Chondrocyte (in vitro differentiated cells): ENCODE data around the gene SELE. TPM values are rescaled to one million over a fixed set of nuclear protein-coding genes. Genes with fewer than 3 reads are reported as not detected.

Experiments used
- DNase-seq: peaks from one replicate; pipeline ENCODE4 v3.0.0; 2021; ENCODE audit warnings: mixed read lengths, low spot score
- H3K27ac Mint-ChIP-seq: one replicate; pipeline ENCODE4 v1.8.0; 2021; ENCODE audit warnings: mild to moderate bottlenecking, moderate library complexity, mixed read lengths; ENCODE audit not compliant: unreplicated experiment
- H3K27me3 Mint-ChIP-seq: 2 replicates; pipeline ENCODE4 v1.8.0; 2021; ENCODE audit warnings: low read depth, mixed read lengths
- H3K36me3 Mint-ChIP-seq: 2 replicates; pipeline ENCODE4 v1.8.0; 2021; ENCODE audit warnings: low read depth, mixed read lengths
- H3K4me1 Mint-ChIP-seq: 2 replicates; pipeline ENCODE4 v1.8.0; 2021; ENCODE audit warnings: low read depth, mild to moderate bottlenecking, mixed read lengths
- H3K4me3 Mint-ChIP-seq: one replicate; pipeline ENCODE4 v1.8.0; 2021; ENCODE audit warnings: mild to moderate bottlenecking, moderate library complexity, mixed read lengths; ENCODE audit not compliant: unreplicated experiment
- H3K9me3 Mint-ChIP-seq: 2 replicates; pipeline ENCODE4 v1.8.0; 2021; ENCODE audit warnings: low read depth, mixed read lengths
- total RNA-seq: library from RNA; stranded (reverse); gene quantifications from 3 replicates; pipeline ENCODE4 v1.2.1, GENCODE V29; 2021
- TF ChIP-seq, protein P1 (sequence below): fragments of 200-600 bp; sonication (generic); IDR thresholded peaks from 2 replicates; pipeline ENCODE4 v1.5.0; 2021; ENCODE audit warnings: antibody characterized with exemption, mild to moderate bottlenecking, moderate library complexity

The SELE gene
- total RNA-seq, 1 donor from 2014 or later, result not detected

GRCh38 chr1:169739980-169740379, 6.1 kb upstream of the SELE start:
- TF ChIP-seq, protein P1, sequence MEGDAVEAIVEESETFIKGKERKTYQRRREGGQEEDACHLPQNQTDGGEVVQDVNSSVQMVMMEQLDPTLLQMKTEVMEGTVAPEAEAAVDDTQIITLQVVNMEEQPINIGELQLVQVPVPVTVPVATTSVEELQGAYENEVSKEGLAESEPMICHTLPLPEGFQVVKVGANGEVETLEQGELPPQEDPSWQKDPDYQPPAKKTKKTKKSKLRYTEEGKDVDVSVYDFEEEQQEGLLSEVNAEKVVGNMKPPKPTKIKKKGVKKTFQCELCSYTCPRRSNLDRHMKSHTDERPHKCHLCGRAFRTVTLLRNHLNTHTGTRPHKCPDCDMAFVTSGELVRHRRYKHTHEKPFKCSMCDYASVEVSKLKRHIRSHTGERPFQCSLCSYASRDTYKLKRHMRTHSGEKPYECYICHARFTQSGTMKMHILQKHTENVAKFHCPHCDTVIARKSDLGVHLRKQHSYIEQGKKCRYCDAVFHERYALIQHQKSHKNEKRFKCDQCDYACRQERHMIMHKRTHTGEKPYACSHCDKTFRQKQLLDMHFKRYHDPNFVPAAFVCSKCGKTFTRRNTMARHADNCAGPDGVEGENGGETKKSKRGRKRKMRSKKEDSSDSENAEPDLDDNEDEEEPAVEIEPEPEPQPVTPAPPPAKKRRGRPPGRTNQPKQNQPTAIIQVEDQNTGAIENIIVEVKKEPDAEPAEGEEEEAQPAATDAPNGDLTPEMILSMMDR, result no peak
- no peak for DNase-seq
- H3K9me3 Mint-ChIP-seq, result peaks cover 7% of the 10 kb centered on the region
- peaks cover 22% of the 10 kb centered on the region for H3K4me1 Mint-ChIP-seq
- H3K27ac Mint-ChIP-seq, result no peak overlapping the region
- H3K4me3 Mint-ChIP-seq, result no peak overlapping the region
- H3K36me3 Mint-ChIP-seq, result no peaks in the 10 kb centered on the region
- H3K27me3 Mint-ChIP-seq, result peaks cover 31% of the 10 kb centered on the region

DNA sequence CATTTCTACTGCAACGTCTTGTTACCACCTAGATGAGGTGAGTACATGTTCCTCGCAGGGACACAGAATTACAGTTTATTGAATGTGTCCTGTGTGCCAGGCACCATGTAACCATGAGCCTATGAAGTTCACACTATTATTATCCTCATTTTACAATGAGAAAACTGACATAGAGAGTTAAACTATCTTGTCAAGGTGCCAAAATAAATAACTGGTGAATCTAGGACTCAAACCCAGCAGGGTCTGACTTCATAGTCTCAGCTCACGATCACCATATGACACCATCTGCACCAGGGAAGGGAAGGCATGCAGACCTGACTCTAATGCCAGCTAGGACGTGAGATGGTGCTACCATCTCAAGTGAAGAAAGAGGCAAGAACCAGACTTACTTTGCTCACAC, 2.4 kb downstream of the SELE start:
- TF ChIP-seq, protein P1, result no peak
- Mint-ChIP-seq H3K4me3 (no peak overlapping the region), H3K9me3 (no peaks in the 10 kb centered on the region), H3K27me3 (peaks cover 37% of the 10 kb centered on the region), H3K4me1 (no peaks in the 10 kb centered on the region), H3K27ac (no peak overlapping the region), H3K36me3 (no peaks in the 10 kb centered on the region)
- DNase-seq, result no peak

DNA sequence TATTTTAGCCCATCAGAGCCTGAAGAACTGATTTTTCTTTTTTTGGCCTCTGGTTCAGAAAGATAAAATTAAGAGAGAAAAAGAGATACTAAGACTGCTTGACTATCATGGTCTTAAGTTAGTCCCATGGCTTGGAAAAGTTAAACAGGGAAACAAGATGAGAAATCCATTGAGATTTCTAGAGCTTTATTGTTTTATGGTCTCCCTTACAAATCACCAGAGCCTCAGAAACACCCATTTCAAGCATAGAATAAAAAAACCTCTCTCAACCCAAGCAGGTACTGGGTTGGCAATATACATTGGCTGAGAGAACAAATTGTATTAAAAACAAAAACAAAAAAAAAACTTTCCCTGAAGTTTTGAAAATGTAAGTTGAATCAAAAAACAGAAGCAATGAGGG, 3.9 kb downstream of the SELE start:
- no peak for DNase-seq
- Mint-ChIP-seq H3K27ac (no peak overlapping the region), H3K4me1 (no peaks in the 10 kb centered on the region), H3K9me3 (no peaks in the 10 kb centered on the region), H3K36me3 (no peaks in the 10 kb centered on the region), H3K27me3 (peaks cover 33% of the 10 kb centered on the region), H3K4me3 (no peak overlapping the region)
- TF ChIP-seq, protein P1, result no peak

GRCh38 chr1:169727307-169727706, 6.6 kb downstream of the SELE start:
- TF ChIP-seq, protein P1, result no peak
- no peak overlapping the region for H3K4me3 Mint-ChIP-seq
- no peak for DNase-seq
- H3K9me3 Mint-ChIP-seq, result no peaks in the 10 kb centered on the region
- peaks cover 31% of the 10 kb centered on the region for H3K27me3 Mint-ChIP-seq
- H3K27ac Mint-ChIP-seq, result no peak overlapping the region
- no peaks in the 10 kb centered on the region for H3K36me3 Mint-ChIP-seq
- no peaks in the 10 kb centered on the region for H3K4me1 Mint-ChIP-seq

DNA sequence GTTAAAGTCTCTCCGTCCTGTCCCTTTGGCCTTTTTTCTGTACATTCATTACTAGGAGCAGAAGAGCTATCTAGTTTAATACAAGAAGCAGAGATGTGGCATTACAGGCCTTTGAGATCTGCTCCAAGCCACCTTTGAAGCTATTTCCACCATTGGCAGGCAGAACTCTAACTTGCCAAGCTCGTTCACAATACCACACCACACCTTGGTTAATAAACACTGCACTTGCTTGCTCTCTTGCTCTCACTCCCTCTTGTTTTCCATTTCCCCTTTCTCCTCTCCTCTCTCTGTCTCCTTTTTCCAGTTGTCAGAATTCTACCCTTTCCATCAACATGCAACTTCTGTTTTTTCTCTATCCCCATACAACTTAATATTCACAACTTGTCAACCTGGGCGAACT, 7.0 kb downstream of the SELE start:
- Mint-ChIP-seq H3K4me1 (no peaks in the 10 kb centered on the region), H3K9me3 (no peaks in the 10 kb centered on the region), H3K27me3 (peaks cover 31% of the 10 kb centered on the region), H3K4me3 (no peak overlapping the region), H3K36me3 (no peaks in the 10 kb centered on the region), H3K27ac (no peak overlapping the region)
- no peak for DNase-seq
- TF ChIP-seq, protein P1, result no peak
